ENCODE data around the gene BRS3.

BRS3 gene

GRCh38 chrX:136496186-136496763 is 8.5 kb downstream of the BRS3 start:
- DNase-seq (ENCODE audit: low read depth): no peak

- DNase-seq (ENCODE audit: low read depth): peak; percentile 43
These were observed 9.2 kb downstream of the BRS3 start for GRCh38 chrX:136496764-136497555.

- DNase-seq (ENCODE audit: low read depth): peak; percentile 7
These were observed 9.9 kb downstream of the BRS3 start, which contains the start of gene HTATSF1 for GRCh38 chrX:136497556-136498052. Gene HTATSF1, plus strand, starts transcription at chrX:136497592. Its CDS starts 93 bp downstream, at chrX:136497685.

- DNase-seq (ENCODE audit: low read depth): no peak
These were observed 31.3 kb downstream of the BRS3 start for GRCh38 chrX:136519069-136519468.

- no peak for DNase-seq (ENCODE audit: low read depth)
These were observed 36.0 kb downstream of the BRS3 start for GRCh38 chrX:136523770-136524169.

- no peak for DNase-seq (ENCODE audit: low read depth)
These were observed 38.2 kb downstream of the BRS3 start for GRCh38 chrX:136525738-136526606.

- no peak for DNase-seq (ENCODE audit: low read depth)
These were observed 41.0 kb downstream of the BRS3 start for GRCh38 chrX:136528645-136529315.

- no peak for DNase-seq (ENCODE audit: low read depth)
These were observed 42.0 kb downstream of the BRS3 start for GRCh38 chrX:136529795-136530194.

- no peak for DNase-seq (ENCODE audit: low read depth)
These were observed 44.2 kb downstream of the BRS3 start, which contains the start of gene VGLL1 for GRCh38 chrX:136531951-136532350. Gene VGLL1, plus strand, starts transcription at chrX:136532215. Its CDS starts 3,806 bp downstream, at chrX:136536021.

GRCh38 chrX:136534131-136534530 is 46.4 kb downstream of the BRS3 start:
- DNase-seq (ENCODE audit: low read depth): no peak

GRCh38 chrX:136538811-136539210 is 51.1 kb downstream of the BRS3 start:
- no peak for DNase-seq (ENCODE audit: low read depth)

GRCh38 chrX:136540226-136540625 is 52.5 kb downstream of the BRS3 start:
- DNase-seq (ENCODE audit: low read depth): no peak

GRCh38 chrX:136541294-136541693 is 53.5 kb downstream of the BRS3 start:
- no peak for DNase-seq (ENCODE audit: low read depth)

- no peak for DNase-seq (ENCODE audit: low read depth)
These were observed 54.5 kb downstream of the BRS3 start for GRCh38 chrX:136542281-136542680.

Measured in CMK (cell line).